Posterior vena cava (tissue), 2 donors: ENCODE measurements around the gene MLLT3. TPM values are rescaled to one million over a fixed set of nuclear protein-coding genes. Genes with fewer than 3 reads are reported as not detected.

Experiments
- DNase-seq: peaks from one replicate; pipeline ENCODE4 v3.0.0-alpha.2; 2020; ENCODE audit warnings: low spot score
- intact Hi-C, 2 donors: fragments of 100-400 bp; cut with DNase I; formaldehyde crosslinking; loops; one replicate each; pipeline versions ENCODE4 v1.14.1 to v1.14.2; 2022 to 2023
- total RNA-seq, 2 donors: library from RNA; stranded (reverse); fragmentation: NEBNext Ultra II Directional; extraction: Animal tissue kit (Norgen Biotek cat#: 25700); gene quantifications; one replicate each; pipeline ENCODE4 v1.2.1, GENCODE V29; 2021
- donor health status: DM: yes; HTN: yes; CAD: no.
- donor health status: DM: yes; HTN: yes; CAD: no.

Gene MLLT3
- total RNA-seq, 2 donors from 2014 or later = 6.5 to 7.6 TPM

GRCh38 chr9:20464242-20464641 lies 158.1 kb downstream of the MLLT3 start:
- no peak for DNase-seq
- intact Hi-C loops = no loop called here

- intact Hi-C loops = no loop called here
- DNase-seq = no peak
These were observed 158.5 kb downstream of the MLLT3 start for GRCh38 chr9:20463823-20464222.

- intact Hi-C loops = no loop called here
- DNase-seq = no peak
These were observed 159.9 kb downstream of the MLLT3 start for GRCh38 chr9:20462410-20462809.

GRCh38 chr9:20447291-20447690 lies 175.0 kb downstream of the MLLT3 start:
- no peak for DNase-seq
- intact Hi-C loops = no loop called here

- DNase-seq = no peak
- intact Hi-C loops = no loop called here
These were observed 176.1 kb downstream of the MLLT3 start for GRCh38 chr9:20446248-20446647.

- DNase-seq = no peak
- intact Hi-C loops = no loop called here
These were observed 179.6 kb downstream of the MLLT3 start for GRCh38 chr9:20442461-20443319.

GRCh38 chr9:20441711-20442423 lies 180.4 kb downstream of the MLLT3 start:
- intact Hi-C loops = no loop called here

GRCh38 chr9:20441166-20441565 lies 181.1 kb downstream of the MLLT3 start:
- DNase-seq = no peak
- intact Hi-C loops = no loop called here

More at GRCh38 chr9:20441711-20442423, 180.4 kb downstream of the MLLT3 start:
- no peak for DNase-seq

GRCh38 chr9:20437476-20437875 lies 184.8 kb downstream of the MLLT3 start:
- no peak for DNase-seq
- intact Hi-C loops = loop anchor here in 1 of 2 donors (10.0 kb wide), 1 partner anchor 77 kb away; no protein-coding TSS in a partner anchor

- intact Hi-C loops = loop anchor here in 1 of 2 donors (10.0 kb wide), 1 partner anchor 78 kb away; no protein-coding TSS in a partner anchor
- no peak for DNase-seq
These were observed 185.7 kb downstream of the MLLT3 start for GRCh38 chr9:20436476-20437195.

- intact Hi-C loops = no loop called here
- DNase-seq = no peak
These were observed 193.3 kb downstream of the MLLT3 start for GRCh38 chr9:20428976-20429375.

GRCh38 chr9:20427359-20427758 lies 194.9 kb downstream of the MLLT3 start:
- no peak for DNase-seq
- intact Hi-C loops = no loop called here

- intact Hi-C loops = no loop called here
- DNase-seq = no peak
These were observed 196.3 kb downstream of the MLLT3 start for GRCh38 chr9:20426019-20426418.

- intact Hi-C loops = no loop called here
- no peak for DNase-seq
These were observed 202.8 kb downstream of the MLLT3 start for GRCh38 chr9:20419533-20419932.

- intact Hi-C loops = no loop called here
- no peak for DNase-seq
These were observed 203.8 kb downstream of the MLLT3 start for GRCh38 chr9:20418485-20418884.

- no peak for DNase-seq
- intact Hi-C loops = no loop called here
These were observed 204.8 kb downstream of the MLLT3 start for GRCh38 chr9:20417373-20418080.

- intact Hi-C loops = no loop called here
- no peak for DNase-seq
These were observed 208.1 kb downstream of the MLLT3 start for GRCh38 chr9:20414150-20414549.

- intact Hi-C loops = no loop called here
- no peak for DNase-seq
These were observed 212.8 kb downstream of the MLLT3 start for GRCh38 chr9:20409321-20410092.

- intact Hi-C loops = no loop called here
These were observed 213.8 kb downstream of the MLLT3 start for GRCh38 chr9:20408513-20408912.

More at GRCh38 chr9:20408513-20408912, 213.8 kb downstream of the MLLT3 start:
- DNase-seq = no peak
